HEK293 (cell line): ENCODE measurements around the gene PDCD7.

Experiments used
- ZBTB7A ChIP-seq: fragments of 450-650 bp; formaldehyde crosslinking; IDR thresholded peaks from 2 replicates; pipeline ENCODE4 v1.5.1; 2016; ENCODE audit warnings: low read depth, missing biosample characterization, missing genetic modification characterization
- TF ChIP-seq, protein P1 (sequence below): fragments of 450-650 bp; formaldehyde crosslinking; IDR thresholded peaks from 2 replicates; pipeline ENCODE4 v1.5.1; 2016; ENCODE audit warnings: missing biosample characterization, missing genetic modification characterization

DNA sequence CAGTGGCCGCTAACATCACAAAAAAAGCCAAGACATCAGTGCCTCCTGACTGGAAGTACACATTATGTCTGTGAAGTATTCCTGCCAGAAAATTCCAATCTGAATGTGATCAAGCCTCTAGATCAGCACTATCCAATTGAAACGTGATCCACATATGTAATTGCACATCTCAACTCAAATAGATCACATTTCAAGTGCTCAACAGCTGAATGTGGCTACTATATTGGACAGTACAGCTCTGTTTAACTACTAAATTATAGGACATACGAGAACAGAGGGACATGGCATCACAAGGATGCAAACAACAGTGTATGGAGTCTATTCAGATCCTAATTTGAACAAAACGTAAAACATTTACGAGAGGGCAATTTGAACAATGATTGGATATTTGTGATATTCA, 18.1 kb downstream of the PDCD7 start:
- TF ChIP-seq, protein P1, sequence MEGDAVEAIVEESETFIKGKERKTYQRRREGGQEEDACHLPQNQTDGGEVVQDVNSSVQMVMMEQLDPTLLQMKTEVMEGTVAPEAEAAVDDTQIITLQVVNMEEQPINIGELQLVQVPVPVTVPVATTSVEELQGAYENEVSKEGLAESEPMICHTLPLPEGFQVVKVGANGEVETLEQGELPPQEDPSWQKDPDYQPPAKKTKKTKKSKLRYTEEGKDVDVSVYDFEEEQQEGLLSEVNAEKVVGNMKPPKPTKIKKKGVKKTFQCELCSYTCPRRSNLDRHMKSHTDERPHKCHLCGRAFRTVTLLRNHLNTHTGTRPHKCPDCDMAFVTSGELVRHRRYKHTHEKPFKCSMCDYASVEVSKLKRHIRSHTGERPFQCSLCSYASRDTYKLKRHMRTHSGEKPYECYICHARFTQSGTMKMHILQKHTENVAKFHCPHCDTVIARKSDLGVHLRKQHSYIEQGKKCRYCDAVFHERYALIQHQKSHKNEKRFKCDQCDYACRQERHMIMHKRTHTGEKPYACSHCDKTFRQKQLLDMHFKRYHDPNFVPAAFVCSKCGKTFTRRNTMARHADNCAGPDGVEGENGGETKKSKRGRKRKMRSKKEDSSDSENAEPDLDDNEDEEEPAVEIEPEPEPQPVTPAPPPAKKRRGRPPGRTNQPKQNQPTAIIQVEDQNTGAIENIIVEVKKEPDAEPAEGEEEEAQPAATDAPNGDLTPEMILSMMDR (tag by site-specific recombination): no peak
- TF ChIP-seq ZBTB7A (tag by site-specific recombination): no peak
